Astrocyte (in vitro differentiated cells and primary cell): ENCODE data around the gene CEACAM4. TPM values are rescaled to one million over a fixed set of nuclear protein-coding genes. Genes with fewer than 3 reads are reported as not detected.
"Not testable (repeated sequence)": the region's sequence is repeated elsewhere in the genome, so short reads cannot be mapped to it uniquely, and the experiment has no call there.

Experiments
- DNase-seq: peaks from one replicate; pipeline ENCODE4 v3.0.0-alpha.2; 2010; ENCODE audit warnings: low read depth
- FAIRE-seq: peaks from 2 replicates; lab custom pipeline; 2011; peaks lifted over from hg19 to GRCh38; lab: Jason Lieb, UNC
- H2AFZ ChIP-seq: 2 replicates; pipeline ENCODE4 v1.6.0; 2012; ENCODE audit warnings: low read depth, low read length, inconsistent platforms
- H3K27ac ChIP-seq: 2 replicates; pipeline ENCODE4 v1.5.1; 2011; ENCODE audit warnings: low read depth, low read length, inconsistent platforms
- H3K27me3 ChIP-seq: 2 replicates; pipeline ENCODE4 v1.6.0; 2011; ENCODE audit warnings: low read length, inconsistent platforms; ENCODE audit not compliant: insufficient read depth
- H3K36me3 ChIP-seq: 2 replicates; pipeline ENCODE4 v1.5.1; 2011; ENCODE audit warnings: low read length, inconsistent platforms; ENCODE audit not compliant: insufficient read depth
- H3K4me1 ChIP-seq: 2 replicates; pipeline ENCODE4 v1.5.1; 2011; ENCODE audit warnings: low read length, inconsistent platforms; ENCODE audit not compliant: insufficient read depth
- H3K4me2 ChIP-seq: 2 replicates; pipeline ENCODE4 v1.6.0; 2012; ENCODE audit warnings: low read length, inconsistent platforms
- H3K4me3 ChIP-seq: 2 replicates; pipeline ENCODE4 v1.5.1; 2011; ENCODE audit warnings: low read depth, mild to moderate bottlenecking, low read length, inconsistent platforms; ENCODE audit not compliant: insufficient read depth
- H3K79me2 ChIP-seq: 2 replicates; pipeline ENCODE4 v1.6.0; 2012; ENCODE audit warnings: mild to moderate bottlenecking, low read length, inconsistent platforms; ENCODE audit not compliant: insufficient read depth
- H3K9ac ChIP-seq: 2 replicates; pipeline ENCODE4 v1.6.0; 2012; ENCODE audit warnings: mild to moderate bottlenecking, low read length, inconsistent platforms
- H3K9me3 ChIP-seq: 2 replicates; pipeline ENCODE4 v1.5.1; 2012; ENCODE audit warnings: low read depth, mild to moderate bottlenecking, low read length, inconsistent platforms; ENCODE audit not compliant: insufficient read depth
- H4K20me1 ChIP-seq: 2 replicates; pipeline ENCODE4 v1.6.0; 2012; ENCODE audit warnings: low read length, inconsistent platforms; ENCODE audit not compliant: insufficient read depth
- H3K27ac Mint-ChIP-seq: one replicate; pipeline ENCODE4 v1.8.0; 2021; ENCODE audit warnings: mild to moderate bottlenecking, mixed read lengths; ENCODE audit not compliant: unreplicated experiment
- H3K27me3 Mint-ChIP-seq: one replicate; pipeline ENCODE4 v1.8.0; 2021; ENCODE audit warnings: low read depth, mixed read lengths; ENCODE audit not compliant: unreplicated experiment
- H3K36me3 Mint-ChIP-seq: one replicate; pipeline ENCODE4 v1.8.0; 2021; ENCODE audit warnings: low read depth, mixed read lengths; ENCODE audit not compliant: unreplicated experiment
- H3K4me1 Mint-ChIP-seq: one replicate; pipeline ENCODE4 v1.8.0; 2021; ENCODE audit warnings: low read depth, mixed read lengths; ENCODE audit not compliant: unreplicated experiment
- H3K4me3 Mint-ChIP-seq: one replicate; pipeline ENCODE4 v1.8.0; 2021; ENCODE audit warnings: mild to moderate bottlenecking, moderate library complexity, mixed read lengths; ENCODE audit not compliant: unreplicated experiment
- H3K9me3 Mint-ChIP-seq: one replicate; pipeline ENCODE4 v1.8.0; 2021; ENCODE audit warnings: mild to moderate bottlenecking, mixed read lengths; ENCODE audit not compliant: unreplicated experiment
- EZH2 ChIP-seq: IDR thresholded peaks from 2 replicates; pipeline ENCODE4 v1.6.1; 2012; ENCODE audit warnings: mild to moderate bottlenecking, low read length, inconsistent platforms; ENCODE audit not compliant: insufficient read depth
- total RNA-seq: library from RNA; stranded (reverse); gene quantifications from 2 replicates; pipeline ENCODE4 v1.2.1, GENCODE V29; 2021
- TF ChIP-seq, protein P1 (sequence below): IDR thresholded peaks from 2 replicates; pipeline ENCODE4 v1.5.1; 2011; ENCODE audit warnings: low read depth, mild to moderate bottlenecking, inconsistent platforms, low read length, moderate library complexity; ENCODE audit not compliant: insufficient read depth

The CEACAM4 gene
- total RNA-seq, 1 donor from 2014 or later: not detected

DNA sequence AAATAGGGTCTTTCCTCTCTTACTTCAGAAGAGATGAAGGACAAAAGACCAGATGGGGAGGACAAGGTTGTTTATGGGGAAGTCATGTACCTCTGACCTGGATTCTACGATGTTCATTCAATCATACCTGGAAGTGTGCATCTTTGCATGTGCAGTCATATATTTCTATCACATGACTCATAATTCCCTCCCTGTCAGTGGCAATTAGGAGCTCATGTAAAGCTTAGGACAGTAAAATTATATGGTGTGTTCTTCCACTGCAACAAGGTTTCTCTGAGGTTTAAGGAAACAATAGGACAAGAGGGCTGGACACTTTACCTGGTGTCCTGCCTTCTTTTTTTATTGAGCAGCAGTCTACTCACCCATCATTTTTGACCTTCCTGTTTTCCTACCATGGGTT is 41.4 kb upstream of the CEACAM4 start:
- peaks cover 8% of the 10 kb centered on the region for H3K9me3 ChIP-seq

DNA sequence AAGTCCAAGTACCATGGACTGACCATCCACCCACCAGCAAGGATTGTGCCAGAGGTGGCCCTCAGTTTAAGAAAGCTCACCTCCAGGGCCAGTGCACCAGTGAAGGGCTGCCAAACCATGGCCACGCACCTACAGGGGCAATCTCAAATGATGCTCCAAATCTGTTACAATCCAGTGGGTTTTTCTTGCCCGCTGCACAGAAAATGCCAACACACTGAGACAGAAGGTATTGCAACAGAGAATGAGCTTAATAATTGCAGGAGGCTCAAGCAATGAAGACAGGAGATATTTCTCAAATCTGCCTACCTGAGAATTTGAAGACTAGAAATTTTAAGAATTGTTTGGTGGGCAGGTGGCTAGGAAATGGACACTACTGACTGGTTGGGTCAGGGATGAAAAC is 39.2 kb upstream of the CEACAM4 start:
- H2AFZ ChIP-seq: no peak overlapping the region
- peaks cover 8% of the 10 kb centered on the region for H3K9me3 ChIP-seq
- H3K79me2 ChIP-seq: no peaks in the 10 kb centered on the region
- H3K27ac ChIP-seq: no peak overlapping the region
- Mint-ChIP-seq H3K36me3 (no peaks in the 10 kb centered on the region), H3K4me3 (no peak overlapping the region), H3K27ac (no peak overlapping the region), H3K27me3 (peaks cover 39% of the 10 kb centered on the region), H3K9me3 (peaks cover 13% of the 10 kb centered on the region), H3K4me1 (no peaks in the 10 kb centered on the region)
- no peaks in the 10 kb centered on the region for H3K36me3 ChIP-seq
- H3K4me2 ChIP-seq: no peak overlapping the region
- H3K27me3 ChIP-seq: no peaks in the 10 kb centered on the region
- no peaks in the 10 kb centered on the region for H3K4me1 ChIP-seq
- TF ChIP-seq, protein P1, sequence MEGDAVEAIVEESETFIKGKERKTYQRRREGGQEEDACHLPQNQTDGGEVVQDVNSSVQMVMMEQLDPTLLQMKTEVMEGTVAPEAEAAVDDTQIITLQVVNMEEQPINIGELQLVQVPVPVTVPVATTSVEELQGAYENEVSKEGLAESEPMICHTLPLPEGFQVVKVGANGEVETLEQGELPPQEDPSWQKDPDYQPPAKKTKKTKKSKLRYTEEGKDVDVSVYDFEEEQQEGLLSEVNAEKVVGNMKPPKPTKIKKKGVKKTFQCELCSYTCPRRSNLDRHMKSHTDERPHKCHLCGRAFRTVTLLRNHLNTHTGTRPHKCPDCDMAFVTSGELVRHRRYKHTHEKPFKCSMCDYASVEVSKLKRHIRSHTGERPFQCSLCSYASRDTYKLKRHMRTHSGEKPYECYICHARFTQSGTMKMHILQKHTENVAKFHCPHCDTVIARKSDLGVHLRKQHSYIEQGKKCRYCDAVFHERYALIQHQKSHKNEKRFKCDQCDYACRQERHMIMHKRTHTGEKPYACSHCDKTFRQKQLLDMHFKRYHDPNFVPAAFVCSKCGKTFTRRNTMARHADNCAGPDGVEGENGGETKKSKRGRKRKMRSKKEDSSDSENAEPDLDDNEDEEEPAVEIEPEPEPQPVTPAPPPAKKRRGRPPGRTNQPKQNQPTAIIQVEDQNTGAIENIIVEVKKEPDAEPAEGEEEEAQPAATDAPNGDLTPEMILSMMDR: no peak
- no peak for TF ChIP-seq EZH2
- H3K9ac ChIP-seq: no peak overlapping the region
- no peak for FAIRE-seq
- no peak overlapping the region for H3K4me3 ChIP-seq
- H4K20me1 ChIP-seq: no peaks in the 10 kb centered on the region
- DNase-seq: no peak

More for the DNA sequence above, 41.4 kb upstream of the CEACAM4 start:
- no peak overlapping the region for H2AFZ ChIP-seq
- no peaks in the 10 kb centered on the region for H3K79me2 ChIP-seq
- no peak overlapping the region for H3K4me3 ChIP-seq
- H3K36me3 Mint-ChIP-seq: no peaks in the 10 kb centered on the region
- no peaks in the 10 kb centered on the region for H3K36me3 ChIP-seq
- no peaks in the 10 kb centered on the region for H3K4me1 Mint-ChIP-seq
- H3K4me1 ChIP-seq: no peaks in the 10 kb centered on the region
- no peak for DNase-seq
- TF ChIP-seq, protein P1: no peak
- TF ChIP-seq EZH2: no peak
- H3K27me3 ChIP-seq: no peaks in the 10 kb centered on the region
- H3K9me3 Mint-ChIP-seq: peaks cover 11% of the 10 kb centered on the region
- H4K20me1 ChIP-seq: no peaks in the 10 kb centered on the region
- FAIRE-seq: no peak
- H3K9ac ChIP-seq: no peak overlapping the region
- H3K27me3 Mint-ChIP-seq: peaks cover 50% of the 10 kb centered on the region
- no peak overlapping the region for H3K27ac Mint-ChIP-seq
- no peak overlapping the region for H3K27ac ChIP-seq
- H3K4me2 ChIP-seq: no peak overlapping the region
- no peak overlapping the region for H3K4me3 Mint-ChIP-seq

DNA sequence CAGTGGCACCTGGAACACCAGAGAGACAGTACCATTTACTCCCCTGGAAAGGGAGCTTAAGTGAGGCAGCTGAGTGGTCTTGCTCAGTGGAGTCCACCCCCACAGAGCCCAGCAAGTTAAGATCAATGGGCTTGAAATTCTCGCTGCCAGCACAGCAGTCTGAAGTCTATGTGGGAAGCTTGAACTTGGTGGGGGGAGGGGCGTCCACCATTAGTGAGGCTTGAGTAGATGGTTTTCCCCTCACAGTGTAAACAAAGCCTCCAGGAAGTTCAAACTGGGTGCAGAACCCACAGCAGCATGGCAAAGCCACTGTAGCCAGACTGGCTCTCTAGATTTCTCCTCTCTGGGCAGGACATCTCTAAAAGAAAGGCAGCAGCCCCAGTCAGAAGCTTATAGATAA is 30.3 kb upstream of the CEACAM4 start:
- H3K27me3 Mint-ChIP-seq: peaks cover 39% of the 10 kb centered on the region
- Histone ChIP-seq H3K4me1 (no peaks in the 10 kb centered on the region), H3K9ac (no peak overlapping the region), H2AFZ (no peak overlapping the region), H4K20me1 (no peaks in the 10 kb centered on the region), H3K27ac (no peak overlapping the region), H3K9me3 (no peaks in the 10 kb centered on the region), H3K79me2 (no peaks in the 10 kb centered on the region), H3K4me2 (no peak overlapping the region), H3K36me3 (no peaks in the 10 kb centered on the region), H3K4me3 (no peak overlapping the region), H3K27me3 (no peaks in the 10 kb centered on the region)
- FAIRE-seq (no peak), DNase-seq (no peak)
- H3K4me1 Mint-ChIP-seq: no peaks in the 10 kb centered on the region
- no peaks in the 10 kb centered on the region for H3K36me3 Mint-ChIP-seq
- TF ChIP-seq EZH2: no peak
- TF ChIP-seq, protein P1: no peak
- H3K9me3 Mint-ChIP-seq: peaks cover 2% of the 10 kb centered on the region
- no peak overlapping the region for H3K4me3 Mint-ChIP-seq
- H3K27ac Mint-ChIP-seq: no peak overlapping the region

DNA sequence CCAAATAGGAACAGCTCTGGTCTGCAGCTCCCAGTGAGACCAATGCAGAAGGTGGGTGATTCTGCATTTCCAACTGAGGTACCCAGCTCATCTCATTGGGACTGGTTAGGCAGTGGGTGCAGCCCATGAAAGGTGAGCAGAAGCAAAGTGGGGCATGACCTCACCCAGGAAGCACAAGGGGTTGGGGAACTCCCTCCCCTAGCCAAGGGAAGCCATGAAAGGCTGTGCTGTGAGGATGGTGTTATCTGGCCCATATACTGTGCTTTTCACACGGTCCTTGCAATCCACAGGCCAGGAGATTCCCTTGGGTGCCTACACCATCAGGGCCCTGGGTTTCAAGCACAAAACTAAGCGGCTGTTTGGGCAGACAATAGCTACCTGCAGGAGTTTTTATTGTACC is 29.9 kb upstream of the CEACAM4 start:
- not testable (repeated sequence) for H3K27ac Mint-ChIP-seq, H4K20me1 ChIP-seq, H3K79me2 ChIP-seq, H3K9me3 Mint-ChIP-seq, DNase-seq, H3K4me3 Mint-ChIP-seq, H3K4me3 ChIP-seq, H3K9me3 ChIP-seq, H3K9ac ChIP-seq, H3K4me1 ChIP-seq, H2AFZ ChIP-seq, FAIRE-seq, H3K27me3 ChIP-seq, H3K4me1 Mint-ChIP-seq, H3K27ac ChIP-seq, H3K36me3 ChIP-seq, H3K36me3 Mint-ChIP-seq, H3K4me2 ChIP-seq
- peaks cover 41% of the 10 kb centered on the region for H3K27me3 Mint-ChIP-seq
